GM18870 (cell line): ENCODE results near the gene TRPC6.
"Not testable (repeated sequence)": the region's sequence is repeated elsewhere in the genome, so short reads cannot be mapped to it uniquely, and the experiment has no call there.

Experiments
- ATAC-seq: cut with Tn5 transposase; IDR thresholded peaks from one replicate; pipeline ENCODE4 v1.9.1; 2021; ENCODE audit warnings: moderate library complexity; ENCODE audit not compliant: unreplicated experiment

TRPC6 gene

DNA sequence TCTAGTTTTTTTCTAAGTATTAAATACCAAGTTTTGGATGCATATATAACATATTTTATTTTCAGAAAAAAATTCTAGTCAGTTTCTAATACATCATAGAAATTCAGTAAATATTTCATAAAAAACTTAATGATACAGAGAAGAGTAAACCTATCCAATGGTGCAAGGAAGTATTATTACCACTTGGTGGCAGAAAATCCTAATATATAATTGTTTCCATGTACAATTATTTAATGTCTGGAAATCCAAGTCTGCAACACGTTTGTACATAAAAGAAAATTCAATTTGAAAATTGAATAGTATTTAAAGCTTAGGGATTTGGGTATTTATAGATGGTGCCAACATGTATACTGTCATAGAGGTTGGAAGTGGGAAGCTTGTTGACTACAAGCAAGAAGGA lies 127.0 kb downstream of the TRPC6 start:
- ATAC-seq, result no peak

DNA sequence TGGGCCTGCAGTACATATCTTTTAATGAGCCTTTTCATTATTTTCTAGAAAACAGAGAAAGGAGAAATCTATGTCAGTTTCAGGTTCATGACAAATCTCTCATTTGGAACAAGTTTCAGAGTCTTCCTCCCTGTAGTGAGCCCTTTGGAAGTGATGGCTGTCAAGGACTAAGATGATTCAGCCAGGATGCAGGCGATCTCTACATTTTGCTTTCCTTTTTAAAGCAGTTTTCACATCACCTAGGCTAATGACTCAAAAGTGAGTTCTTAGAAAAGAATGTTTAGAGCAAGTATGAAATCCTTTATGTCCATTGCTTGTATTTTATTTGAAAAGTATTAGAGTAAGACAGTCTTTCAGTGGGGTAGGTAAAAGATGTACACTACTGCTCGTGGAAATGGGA lies 130.1 kb downstream of the TRPC6 start:
- ATAC-seq, result no peak

DNA sequence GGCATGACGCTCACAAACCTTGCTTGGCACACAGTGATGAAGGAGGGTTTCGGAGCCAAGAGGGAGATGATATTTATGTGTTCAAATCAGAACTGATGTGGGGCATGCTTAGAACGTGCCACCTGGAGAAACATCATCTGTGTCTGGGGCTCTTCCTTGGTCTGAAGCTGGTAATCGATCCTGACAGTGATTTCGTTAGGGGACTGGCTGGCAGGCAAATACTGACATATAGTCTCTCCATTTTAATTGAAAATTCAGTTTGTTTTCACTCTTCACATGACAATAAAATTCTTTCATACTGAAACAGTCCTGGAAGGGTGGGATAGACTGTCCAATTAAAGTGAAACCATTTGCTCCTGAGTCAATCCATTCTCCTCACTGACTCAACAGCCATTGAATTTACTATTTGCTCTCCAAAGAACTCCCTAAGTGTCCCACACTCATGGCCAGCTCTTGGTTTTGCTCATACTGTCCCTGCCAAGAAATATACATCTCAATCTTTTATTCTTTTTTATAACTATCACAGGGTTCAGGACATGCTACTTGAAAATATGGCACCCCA lies 134.8 kb downstream of the TRPC6 start:
- no peak for ATAC-seq

DNA sequence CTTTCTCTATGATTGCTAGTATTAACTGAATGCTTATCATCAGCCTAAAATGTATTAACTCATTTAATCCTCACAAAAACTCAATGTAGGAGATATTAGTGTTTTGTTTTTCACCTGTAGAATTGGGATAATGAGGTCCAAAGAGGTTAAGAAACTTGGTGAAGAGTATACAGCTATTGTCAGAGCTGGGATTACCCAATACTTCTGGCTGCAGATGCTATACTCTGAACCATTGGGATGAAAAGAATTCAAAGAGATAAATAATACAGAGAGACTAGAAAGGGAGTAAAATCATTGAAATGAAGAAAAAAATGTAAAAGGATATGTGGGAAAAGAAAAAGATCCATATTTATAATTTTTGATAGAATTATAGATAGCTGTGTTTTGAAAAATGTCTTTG lies 137.1 kb downstream of the TRPC6 start:
- ATAC-seq, result no peak

DNA sequence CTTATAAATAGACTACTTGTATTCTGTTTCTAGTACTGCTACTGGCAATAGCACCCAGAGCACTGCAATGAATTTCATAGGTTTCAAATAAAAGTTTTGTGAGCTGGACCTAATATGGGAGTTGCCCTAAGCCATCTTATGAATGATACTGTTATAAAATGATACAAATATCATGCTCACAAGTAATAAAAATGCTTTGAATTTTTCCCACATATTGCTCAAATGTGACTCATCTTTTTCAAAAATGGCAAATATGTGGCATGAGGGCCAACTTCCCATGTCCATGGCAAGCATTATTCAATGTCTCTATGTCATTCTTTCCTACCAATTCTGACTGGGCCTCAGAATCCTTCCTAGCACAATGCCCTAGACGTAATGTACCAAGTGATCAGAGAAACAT lies 137.6 kb downstream of the TRPC6 start:
- ATAC-seq, result no peak

DNA sequence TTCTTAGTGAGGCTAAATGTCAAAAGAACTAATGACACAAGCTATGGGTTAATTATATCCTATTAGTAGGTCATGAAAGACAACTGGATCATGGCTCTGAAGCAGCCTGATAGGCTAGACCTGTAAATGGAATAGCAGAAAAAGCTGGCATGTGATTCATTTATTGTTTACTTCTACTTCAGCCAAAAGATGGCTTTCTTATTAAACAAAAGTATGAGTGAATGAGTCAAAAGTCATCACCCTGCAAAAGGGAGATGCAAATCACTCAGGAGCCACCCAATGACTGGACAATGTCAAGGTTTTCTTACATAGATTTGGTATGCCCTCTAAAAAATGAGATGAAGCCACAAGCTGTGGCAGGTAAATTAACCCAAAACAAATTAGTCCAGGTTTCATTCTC lies 138.0 kb downstream of the TRPC6 start:
- ATAC-seq, result no peak

DNA sequence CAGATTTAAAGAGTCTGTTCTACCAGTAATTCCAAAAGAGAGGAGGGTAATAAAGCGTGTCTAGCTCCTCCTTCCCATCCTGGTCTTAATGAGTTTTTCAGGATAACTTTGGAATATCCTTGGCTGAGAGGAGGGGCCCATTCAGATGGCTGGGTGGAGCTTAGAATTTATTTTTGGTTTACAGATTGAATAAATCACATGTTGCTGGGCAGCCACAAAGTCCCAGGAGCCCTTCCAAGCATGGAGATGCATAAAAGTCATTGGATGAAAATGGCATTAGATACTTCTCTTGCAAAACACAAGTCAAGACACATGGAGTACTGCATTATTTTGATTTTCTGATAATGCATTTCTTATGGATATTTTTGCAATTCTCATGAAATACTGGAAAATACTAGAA lies 139.0 kb downstream of the TRPC6 start:
- no peak for ATAC-seq

DNA sequence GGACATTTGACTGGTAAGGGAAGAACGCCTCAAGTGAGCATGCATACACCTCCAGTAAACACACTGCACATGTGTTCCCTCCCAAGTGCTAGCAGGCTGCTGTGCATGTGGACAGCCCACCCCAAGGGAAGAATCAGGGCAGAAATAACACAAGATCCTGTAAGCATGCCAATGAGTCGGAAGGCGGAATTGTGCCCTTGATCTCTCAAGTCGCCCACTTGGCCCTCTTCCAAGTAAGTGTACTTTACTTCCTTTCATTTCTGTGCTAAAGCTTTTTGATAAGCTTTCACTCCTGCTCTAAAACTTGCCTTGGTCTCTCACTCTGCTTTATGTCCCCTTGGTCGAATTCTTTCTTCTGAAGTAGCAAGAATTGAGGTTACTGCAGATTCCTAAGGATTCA lies 139.6 kb downstream of the TRPC6 start:
- ATAC-seq, result no peak

DNA sequence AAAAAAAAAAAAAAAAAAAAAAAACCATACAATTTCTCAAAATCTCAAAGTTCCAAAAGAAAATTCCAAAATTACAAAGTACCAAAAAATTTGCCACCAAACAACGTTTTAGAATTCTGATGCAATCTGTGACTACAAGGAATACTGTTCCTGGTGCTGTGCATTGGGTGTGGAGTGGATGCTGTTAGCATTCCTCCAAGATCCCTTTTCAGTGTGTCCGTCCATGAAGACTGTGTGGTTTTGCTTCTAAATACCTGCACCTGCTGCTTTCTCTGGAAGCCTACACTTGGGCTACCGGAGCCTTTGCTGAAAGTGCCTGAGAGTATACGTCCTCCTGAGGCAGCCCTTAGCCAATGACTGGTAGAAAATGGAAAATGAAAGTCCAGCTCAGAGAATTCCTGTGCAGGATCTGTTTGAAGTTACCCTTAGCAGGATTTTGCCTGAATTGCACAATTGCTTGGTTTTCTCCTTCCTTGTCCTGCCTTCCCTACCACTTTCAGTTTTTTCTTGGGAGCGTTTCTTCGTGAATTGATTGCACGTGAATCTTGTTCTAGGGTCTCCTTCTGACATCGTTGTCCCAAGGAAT lies 140.8 kb downstream of the TRPC6 start:
- no peak for ATAC-seq

DNA sequence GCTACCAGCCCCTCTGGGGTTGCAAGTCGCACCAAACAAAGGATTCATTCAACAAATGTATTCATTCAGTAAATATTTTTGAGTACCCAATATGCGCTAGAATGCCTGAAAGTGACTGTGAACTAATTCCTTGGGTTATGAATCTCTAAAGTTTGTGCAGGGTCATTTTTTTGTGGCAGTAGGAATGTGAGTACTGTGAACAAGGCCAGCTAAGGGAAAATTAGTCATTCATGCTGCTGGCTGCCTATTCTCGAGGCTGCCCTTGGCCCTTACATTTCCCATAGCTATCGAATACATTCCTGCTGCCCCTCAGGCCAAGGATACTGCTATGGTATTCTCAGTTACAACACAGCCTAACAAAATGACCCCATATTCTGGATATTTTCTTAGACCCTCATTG lies 141.6 kb downstream of the TRPC6 start:
- no peak for ATAC-seq

DNA sequence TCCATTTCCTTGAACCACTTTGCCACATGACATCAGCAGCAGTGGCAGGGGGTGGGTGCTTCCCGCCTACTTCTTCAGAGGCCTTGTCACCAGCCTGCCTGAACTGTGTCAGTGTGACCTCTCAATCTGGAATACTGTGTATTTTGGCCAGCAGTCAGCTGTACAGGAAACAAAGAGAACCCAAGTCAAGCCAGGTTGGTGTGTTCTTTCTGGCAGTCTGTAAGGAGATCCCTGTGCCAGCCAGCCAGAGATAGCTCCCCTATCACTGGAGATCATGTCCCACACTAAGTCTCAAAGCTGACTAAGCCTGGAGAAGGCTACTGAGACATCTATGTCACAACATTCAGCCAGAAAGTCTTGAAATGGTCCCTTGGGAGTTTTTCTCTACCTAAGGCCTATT lies 142.1 kb downstream of the TRPC6 start:
- no peak for ATAC-seq

DNA sequence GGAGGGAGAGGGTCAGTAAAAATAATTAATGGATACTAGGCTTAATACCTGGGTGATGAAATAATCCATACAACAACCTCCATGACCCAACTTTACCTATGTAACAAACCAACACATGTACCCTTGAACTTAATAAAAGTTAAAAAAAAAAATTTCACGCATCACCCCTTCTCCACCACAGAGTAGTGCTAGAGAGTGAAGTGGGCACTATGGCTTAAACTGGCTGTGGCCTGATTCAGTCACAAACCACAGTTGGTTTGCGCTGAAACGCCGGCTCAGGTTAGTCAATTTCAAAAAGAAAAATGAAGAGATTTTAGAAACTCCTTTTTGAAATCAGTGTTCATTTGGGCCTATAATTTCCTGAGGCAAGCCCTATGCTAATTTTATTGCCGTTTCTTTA lies 144.3 kb downstream of the TRPC6 start:
- ATAC-seq, result no peak

DNA sequence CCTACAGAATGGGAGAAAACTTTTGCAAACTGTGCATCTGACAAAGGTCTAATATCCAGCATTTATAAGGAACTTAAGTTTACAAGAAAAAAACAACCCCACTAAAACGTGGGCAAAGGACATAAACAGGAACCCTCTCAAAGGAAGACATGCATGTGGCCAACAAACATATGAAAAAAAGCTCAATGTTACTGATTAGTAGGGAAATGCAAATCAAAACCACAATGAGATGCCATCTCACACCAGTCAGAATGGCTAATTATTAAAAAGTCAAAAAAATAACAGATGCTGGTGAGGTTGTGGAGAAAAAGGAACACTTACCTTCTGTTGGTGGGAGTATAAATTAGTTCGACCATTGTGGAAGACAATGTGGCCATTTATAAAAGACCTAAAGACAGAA lies 145.1 kb downstream of the TRPC6 start:
- ATAC-seq, result not testable (repeated sequence)

DNA sequence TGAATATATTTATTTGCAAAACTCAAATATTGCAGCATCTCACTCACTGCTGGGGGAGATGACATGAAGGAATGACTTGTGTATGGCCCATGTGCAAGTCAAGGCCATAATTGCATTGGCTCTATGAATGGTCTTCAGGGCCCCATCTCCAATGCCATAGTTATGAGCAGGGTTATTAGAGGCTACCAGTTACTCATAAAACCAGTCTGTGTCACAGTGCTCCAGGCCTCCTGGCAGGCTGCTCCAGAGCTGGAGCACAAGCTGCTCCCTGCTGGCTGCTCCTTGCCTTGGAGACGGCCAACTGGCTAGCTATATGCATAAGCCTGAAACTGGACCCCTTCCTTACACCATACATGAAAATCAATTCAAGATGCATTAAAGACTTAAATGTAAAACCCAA lies 145.7 kb downstream of the TRPC6 start:
- no peak for ATAC-seq

DNA sequence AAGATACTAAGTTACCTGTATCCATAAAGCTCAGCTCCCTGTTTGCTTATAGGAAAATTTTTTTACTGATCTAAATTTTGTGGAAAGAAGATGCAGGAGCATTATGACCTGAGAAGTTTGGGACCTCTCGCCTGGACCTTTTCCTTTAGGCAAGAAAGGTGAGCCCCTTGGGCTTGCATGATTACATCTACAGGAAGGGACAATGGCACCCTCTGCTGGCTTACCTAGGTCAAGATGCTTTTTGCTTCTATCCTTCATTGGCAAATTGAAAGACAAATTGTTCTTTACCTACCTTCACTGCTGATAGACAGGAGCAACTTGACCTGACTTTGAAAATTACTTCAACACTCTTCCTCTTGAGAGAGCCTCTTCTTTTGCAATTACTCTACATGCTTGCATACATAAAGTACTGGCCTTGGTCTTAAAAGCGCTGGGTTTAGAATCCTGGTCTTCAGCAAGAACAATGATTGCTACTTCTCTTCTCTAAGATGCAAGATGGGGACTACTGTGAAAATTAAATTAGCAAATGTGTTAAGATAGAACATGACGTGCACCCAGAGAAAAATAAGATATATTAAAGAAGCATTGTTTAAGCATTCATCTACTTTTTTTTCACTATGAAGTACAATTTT lies 147.2 kb downstream of the TRPC6 start:
- peak; percentile 47 for ATAC-seq

DNA sequence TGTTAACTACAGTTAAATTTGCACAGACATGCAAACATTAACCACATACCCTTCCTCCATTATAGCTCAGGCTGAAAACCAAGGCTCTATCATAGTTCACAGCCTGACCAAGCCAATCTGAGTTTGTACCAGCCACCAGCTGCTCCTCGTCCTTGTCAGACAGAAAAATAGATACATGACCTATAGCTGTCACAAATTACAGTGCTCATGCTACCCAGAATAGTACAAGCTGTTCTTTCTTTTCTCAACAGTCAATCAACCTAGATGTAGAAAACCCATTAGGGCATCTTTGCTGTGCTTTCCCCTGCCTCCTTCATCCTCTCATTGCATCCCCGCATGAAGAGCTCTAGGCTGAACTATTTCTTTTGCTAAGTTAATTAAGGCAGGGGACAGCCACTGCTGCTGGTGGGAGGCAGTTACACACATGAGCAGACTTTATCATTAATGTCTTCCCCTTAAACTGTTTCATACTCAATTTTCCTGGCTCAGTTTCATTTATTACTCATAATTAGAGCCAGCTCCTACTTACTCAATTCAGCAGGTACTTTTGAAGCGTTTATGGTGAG lies 148.3 kb downstream of the TRPC6 start:
- no peak for ATAC-seq

DNA sequence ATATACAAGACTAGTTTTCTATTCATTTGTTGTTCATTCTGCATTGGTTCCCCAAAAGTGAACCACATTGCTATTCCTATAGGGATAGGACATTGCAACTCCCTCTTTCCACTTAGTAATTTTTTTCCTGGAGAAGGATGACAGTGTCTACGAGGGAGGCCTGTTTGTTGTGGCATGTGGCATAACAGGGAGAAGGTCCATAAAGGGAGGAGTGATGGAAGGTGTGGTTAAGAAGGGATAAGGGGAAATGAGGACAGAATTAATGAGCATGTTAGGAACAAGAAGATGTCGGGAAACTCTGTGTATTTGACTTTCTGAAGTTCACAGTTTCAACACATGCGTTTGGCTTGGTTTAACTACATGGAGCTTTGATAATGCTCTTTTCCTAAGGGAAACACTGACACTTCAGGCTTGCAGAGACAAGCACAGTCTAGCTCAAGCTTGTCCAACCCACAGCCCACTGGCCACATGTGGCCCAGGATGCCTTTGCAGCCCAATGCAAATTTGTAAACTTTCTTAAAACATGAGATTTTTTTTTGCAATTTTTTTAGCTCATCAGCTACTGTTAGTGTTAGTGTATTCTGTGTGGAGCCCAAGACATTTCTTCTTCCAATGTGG lies 149.7 kb downstream of the TRPC6 start:
- ATAC-seq, result no peak

DNA sequence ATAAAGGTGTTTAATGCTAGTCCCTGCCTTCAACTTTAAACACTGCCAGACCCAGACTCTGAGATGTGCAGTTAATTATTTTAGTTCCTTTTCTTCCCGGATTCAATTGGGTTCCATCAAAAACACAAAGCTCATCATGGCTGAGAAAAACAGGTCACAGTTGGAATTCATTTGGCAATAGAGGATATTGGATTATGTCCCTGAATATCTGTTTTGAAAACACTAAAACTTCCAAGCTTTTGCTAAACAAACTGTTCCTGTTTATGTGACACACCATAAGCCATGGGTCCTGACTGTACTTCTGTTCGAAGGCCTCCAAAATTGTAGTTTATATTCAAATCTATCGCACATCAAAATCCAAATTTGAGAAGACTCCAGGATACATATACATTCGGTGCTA lies 150.7 kb downstream of the TRPC6 start:
- ATAC-seq, result no peak

DNA sequence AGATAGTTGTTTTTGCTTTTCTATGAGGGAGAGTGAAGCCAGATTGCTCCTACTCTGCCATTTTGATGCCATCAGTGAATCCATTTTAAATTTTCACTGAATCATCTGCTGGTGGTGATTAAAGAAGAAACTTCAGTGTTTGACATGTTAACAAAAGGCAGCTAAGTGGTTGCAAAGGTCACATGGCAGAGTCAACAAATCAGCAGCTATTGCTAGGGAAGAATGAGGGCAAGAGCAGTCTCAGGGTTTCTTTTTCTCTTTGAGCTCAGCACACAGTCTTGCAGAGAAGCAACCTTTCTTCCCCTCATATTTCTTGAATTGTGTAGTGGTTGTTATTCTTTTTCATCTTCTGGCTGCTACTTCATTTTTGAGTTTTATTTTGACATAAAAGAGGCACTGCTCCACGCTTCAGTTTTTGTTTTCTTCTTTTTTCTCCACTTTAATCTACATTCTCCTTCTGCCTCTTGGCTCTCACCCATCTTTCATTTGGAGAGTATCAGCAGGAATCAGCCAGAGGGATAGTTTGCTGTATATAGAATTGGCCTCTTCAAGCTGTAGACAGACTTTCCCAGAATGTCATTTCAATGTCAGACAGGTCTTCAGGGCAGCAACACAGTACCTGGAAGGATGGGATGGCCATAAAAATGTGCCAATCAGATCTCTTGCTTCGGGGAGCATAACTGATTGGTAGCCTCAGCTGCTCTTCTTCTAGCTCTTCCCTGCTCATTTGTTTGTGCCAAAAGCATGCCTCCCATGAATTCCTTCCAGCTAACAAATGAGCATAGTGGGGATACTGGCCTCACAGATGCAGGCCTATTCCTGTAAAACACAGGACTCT lies 153.9 kb downstream of the TRPC6 start:
- ATAC-seq, result no peak

DNA sequence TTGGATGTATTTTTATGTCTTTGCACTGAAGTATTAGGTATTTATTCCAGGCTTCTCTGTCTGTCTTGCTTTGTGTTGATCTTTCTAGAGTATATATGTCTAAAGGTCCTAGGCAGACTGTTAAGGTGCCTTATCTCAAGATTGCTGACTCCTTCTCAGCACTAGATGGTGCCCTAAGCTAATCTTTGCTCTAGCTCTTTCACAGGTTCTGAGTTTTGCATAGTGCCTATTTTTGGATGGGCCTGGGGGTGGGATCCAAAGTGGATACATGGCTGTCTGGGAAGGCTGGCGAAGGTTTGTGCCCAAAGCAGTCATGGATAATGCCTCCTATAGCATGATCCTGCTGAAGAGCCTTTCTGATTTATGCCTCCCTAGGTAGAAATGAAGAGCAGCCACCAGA lies 154.9 kb downstream of the TRPC6 start:
- ATAC-seq, result no peak

DNA sequence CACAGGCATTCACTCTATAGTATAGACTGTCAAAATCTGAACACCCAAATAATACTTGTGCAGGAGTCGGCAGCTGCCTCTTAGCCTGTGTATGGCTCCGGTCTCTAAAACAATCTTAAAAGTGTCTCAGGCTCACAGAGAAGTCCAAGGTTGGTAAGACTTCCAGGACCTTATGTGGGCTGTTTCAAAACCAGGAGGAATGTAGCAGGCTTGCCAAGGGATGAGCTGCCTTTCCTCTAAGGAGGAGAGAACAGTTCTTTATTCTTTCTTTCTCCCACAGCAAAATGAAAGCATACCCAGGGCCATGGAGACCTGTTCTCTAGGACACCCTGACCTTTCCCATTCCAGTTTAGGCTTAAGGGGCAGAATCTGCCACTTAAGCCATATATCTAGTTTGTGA lies 176.5 kb downstream of the TRPC6 start:
- ATAC-seq, result no peak
